NCI-H226 (cell line): ENCODE results near the gene KRT9.
"Not testable (repeated sequence)": the region's sequence is repeated elsewhere in the genome, so short reads cannot be mapped to it uniquely, and the experiment has no call there.

ENCODE experiments used
- DNase-seq: peaks from one replicate; pipeline ENCODE4 v3.0.0-alpha.2; 2015

KRT9 gene

DNA sequence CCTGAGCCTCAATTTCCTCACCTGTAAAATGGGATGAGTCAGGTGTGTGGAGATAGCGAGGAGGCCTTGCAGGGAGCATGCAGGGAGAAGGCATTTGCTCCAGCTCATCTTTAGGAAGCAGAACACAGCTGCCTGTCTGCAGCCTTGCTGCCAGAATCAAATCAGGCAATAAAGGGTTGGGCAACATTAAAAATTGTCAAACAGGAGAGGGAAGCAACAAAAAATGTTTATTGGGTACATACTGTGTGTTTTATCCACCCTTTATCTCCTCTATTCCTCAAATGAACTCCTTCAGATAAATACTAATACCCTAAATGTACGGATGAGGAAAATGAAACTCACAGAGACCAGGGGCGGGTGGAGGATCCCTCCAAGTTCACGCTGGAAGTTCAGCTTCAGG is 28.5 kb upstream of the KRT9 start:
- no peak for DNase-seq

GRCh38 chr17:41599680-41600079 is 27.8 kb upstream of the KRT9 start:
- DNase-seq = no peak

- DNase-seq = no peak
These were observed 23.7 kb upstream of the KRT9 start for GRCh38 chr17:41595585-41595984.

GRCh38 chr17:41594363-41594915 is 22.6 kb upstream of the KRT9 start:
- DNase-seq = no peak

- no peak for DNase-seq
These were observed 21.6 kb upstream of the KRT9 start for GRCh38 chr17:41593306-41593981.

- DNase-seq = no peak
These were observed 20.9 kb upstream of the KRT9 start for GRCh38 chr17:41592601-41593305.

GRCh38 chr17:41589301-41589700 is 17.4 kb upstream of the KRT9 start:
- no peak for DNase-seq

DNA sequence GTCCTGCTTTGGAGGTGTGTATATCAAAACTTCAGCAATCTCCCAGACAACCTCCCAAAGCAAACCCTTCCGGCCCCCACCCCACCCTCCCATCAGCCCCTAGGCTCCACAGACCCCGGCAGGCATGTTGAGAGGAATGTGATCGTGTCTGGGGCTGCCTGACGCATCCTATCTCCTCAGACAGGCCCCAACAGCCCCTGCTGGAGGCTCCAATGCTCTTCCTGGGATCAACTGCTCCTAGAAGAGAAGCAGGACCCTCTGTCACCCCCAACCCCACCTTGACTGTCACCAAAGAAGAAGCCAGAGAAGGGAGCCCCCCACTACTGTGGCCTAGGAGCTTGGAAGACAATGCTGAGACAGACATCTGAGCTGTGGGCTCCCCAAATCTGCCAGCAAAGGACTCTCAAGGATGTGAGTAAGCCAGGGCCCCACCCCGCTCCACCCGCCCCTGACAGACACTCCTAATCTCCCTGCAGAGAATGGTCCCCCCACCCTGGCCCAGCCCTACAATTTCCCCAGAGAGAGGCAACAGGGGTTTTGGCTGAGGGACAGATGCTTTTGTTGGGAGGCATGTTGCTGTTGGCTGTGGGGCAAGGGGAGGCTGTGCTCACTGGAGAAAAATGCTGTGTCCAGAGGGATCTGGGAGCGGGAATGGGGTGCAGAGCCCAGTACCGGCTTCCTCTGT is 16.4 kb upstream of the KRT9 start:
- no peak for DNase-seq

- no peak for DNase-seq
These were observed 15.1 kb upstream of the KRT9 start, which contains the start of gene KRT14 for GRCh38 chr17:41586863-41587495. TSS of gene KRT14 (minus strand) at chr17:41586895. CDS start at chr17:41586834, 61 bp downstream.

DNA sequence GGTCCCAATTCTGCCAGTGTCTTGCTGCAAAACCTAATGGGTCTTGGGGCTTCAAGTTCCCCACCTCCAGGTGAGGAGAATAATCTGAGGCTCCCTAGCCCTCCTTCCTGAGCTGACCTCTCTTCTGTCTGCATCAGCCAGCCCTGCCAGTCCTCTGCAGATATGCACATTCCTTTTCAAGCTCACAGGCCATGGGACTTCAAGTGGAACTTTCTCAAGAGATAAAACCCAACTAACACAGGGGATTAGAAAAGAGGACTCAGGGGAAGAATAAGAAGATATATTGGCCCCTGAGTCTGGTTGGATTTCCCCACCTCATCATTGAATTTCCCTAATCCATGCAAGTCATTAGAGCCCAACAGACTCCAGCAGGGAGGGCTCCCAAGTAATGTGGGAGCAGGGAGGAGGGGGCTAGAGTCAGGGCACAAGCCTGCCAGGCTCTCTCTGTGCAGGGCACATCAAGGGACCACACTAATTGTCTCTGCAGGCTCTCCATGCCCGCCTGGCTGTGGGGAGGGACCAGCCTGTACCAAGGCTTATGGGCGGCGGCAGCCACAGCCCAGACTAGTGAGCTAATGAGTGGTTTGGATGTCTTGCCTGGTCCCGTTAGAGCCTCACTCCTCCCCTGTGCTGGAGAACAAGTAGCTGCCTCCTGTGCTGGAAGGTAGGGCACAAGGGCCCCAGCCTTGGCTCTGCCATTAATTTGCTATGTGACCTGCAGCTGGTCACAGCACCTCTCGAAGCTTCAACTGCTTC is 13.6 kb upstream of the KRT9 start:
- DNase-seq = no peak

GRCh38 chr17:41584331-41584927 is 12.6 kb upstream of the KRT9 start:
- not testable (repeated sequence) for DNase-seq

DNA sequence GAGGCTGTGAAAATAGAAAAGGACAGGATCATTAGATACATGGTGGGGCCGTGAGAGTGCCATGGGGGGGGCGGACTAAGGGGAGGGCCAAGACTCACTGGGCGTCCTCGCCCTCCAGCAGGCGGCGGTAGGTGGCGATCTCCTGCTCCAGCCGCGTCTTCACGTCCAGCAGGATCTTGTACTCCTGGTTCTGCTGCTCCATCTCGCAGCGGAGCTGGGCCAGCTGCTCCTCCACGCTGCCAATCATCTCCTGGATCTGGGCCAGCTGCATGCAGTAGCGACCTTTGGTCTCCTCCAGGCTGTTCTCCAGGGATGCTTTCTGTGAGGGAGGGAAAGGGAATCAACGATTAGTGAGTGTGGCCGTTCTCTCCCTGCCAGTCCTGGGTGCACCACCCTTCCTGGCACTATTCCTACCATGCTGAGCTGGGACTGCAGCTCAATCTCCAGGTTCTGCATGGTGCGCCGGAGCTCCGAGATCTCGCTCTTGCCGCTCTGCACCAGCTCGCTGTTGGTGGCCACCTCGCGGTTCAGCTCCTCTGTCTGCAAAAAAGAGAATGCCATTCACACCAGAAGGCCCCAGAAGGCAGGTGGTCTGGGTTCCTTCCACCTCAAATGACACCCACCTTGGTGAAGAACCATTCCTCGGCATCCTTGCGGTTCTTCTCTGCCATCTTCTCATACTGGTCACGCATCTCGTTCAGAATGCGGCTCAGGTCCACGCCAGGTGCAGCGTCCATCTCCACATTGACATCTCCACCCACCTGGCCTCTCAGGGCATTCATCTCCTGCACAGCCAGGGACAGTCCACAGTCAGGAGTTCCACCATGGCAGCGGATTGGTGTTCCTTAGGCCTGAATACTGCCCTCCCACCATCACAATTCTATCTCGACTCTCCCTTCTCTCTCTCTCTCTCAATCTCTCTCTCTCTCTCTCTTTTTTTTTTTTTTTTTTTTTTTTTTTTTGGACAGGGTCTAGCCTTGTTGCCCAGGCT is 11.6 kb upstream of the KRT9 start:
- no peak for DNase-seq

DNA sequence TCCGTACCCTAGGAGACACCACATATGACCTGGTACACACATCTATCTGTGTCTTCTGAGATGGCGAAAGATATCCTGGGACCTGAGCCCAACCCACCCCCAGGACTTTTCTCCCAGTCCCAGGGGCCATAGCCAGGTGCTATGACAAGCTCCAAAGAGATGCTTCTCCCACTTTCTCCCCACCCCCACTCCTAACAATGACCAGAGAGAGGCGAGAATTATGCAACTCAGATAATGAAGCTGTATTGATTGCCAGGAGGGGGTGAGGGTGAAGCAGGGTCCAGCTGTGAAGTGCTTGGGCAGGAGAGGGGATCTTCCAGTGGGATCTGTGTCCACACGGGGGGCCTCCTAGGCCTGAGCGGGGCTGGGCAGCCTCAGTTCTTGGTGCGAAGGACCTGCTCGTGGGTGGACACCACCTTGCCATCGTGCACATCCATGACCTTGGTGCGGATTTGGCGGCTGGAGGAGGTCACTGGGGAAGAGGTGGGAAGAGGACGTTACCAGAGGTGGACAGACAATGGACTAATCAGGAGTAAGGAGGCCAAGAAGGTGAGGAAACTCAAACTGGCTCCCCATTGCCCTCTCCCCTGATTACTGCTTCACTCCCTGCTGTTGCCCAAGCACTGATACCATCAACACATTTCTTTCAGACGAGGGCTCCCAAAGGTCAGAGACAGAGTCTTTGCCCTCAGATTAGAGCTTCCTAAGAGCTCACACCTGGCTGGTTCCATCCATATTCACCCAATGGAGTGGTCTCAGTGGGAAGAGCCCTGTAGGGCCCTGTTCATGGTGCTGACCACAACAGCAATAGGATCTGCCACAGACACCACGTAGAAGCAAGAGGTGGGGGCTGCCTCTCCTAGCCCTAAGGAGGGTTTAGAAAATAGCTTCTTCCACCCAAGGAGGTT is 10.5 kb upstream of the KRT9 start:
- not testable (repeated sequence) for DNase-seq

DNA sequence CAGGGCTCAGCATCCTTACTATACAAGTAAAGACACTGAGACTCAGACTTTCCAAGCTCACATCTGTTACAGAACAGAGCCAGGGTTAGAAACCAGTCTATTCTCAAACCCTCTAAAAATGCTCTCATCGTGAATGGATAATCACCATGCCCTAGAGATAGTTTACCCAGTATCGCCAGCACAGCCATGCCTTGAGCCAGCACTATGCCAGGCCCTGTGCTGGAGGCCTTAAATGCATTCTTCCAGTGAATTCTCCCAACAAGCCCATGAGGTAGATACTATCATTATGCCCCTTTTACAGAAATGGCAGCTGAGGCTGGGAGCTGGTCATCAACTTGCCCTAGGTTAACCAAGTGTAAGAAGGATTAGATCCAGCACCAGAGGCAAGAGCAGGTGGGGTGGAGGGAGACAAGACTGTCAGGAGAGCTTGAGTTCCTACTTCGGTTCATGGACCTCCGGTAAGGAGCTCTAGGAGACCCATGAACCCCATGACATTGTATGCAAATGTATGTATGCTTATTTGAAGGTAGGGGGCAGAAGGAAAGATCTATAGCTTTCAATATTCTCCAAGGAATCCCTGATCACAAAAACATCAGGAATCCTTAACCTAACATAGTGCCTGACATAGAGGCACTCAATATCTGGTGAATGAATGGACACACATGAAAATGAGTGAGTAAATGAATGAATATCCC is 9.7 kb upstream of the KRT9 start:
- DNase-seq = no peak

DNA sequence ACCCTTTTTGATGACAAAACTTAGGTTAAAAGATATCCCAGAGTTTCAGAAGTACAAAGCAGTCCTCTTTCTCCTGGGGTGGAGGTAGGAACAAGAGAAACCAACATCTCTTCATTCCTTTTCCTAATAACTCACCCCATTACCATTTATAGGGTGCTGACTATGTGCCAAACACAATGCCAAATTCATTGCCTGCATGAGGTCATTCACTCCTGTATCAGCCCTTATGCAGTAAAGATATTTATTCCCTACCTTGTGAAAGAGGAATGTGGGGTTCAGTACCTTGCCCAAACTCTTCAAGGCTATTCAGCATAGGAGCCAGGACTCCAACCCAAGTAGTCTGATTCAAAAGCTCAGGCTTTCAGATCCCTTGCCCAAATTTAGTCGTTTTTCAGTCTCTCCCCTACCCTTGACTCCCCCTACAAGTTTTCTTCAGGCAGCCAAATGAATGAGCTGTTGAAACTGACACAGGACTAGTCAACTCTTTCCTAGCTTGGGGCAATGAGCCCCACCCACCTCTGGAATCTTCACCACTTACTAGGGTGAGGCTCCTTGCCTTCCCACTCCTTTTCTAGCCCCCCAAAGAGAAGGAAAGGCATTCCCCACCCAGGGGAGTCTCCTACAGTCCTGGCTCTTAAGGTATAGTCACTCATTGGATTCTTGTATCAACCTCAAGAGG is 9.0 kb upstream of the KRT9 start:
- DNase-seq = peak; percentile 22

DNA sequence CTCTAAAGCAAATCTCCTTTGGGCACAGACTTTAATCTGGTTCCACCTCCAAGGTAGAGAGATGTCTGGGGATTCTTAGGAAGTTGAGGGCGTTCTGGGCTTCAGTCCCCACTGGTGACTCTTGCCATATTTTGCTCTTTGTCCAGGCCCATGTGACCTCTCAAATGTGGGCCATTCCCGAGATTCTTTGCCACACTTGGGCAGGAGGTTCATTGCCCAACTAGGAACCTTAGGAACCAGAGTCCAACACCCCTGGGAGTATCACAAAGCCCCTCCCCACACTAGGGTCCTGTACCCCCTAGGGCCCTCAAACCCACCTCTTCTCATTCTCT is 8.4 kb upstream of the KRT9 start:
- DNase-seq = no peak

DNA sequence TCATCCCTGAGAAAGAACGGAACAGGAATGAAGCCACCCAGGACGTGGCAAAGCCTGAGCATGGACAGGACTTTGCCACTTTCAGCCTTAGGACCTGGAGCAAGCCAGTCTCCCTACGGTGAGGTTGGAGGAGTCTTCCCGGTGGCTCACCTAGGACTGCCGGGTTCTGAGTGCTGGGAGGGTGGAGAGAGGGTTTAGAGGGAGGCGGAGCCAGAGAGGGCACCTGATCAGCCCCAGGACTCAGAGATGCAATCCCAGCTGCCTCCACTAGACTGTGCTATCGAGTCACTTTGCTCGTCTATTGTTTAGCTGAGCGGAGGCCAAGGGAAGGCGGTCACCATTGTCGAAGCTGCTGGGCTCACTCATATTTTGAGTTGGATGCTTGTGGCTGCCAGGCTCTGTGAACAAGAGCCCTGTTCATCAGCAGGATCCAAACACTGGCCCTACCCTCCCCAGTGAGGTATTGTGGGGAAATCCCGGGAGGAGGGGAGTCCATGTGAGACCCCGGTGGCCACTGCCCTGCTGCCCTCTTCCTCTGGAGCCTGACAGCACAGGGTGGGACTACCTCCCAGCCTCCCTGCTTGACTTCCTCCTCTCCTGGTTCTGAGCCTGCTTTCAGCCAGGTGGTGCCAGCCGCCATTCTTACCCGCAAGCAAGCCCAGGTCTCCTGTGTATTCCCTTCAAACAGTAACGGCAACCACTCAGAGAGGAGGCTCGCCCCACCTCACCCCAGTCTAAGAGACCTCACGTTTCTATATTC is 7.8 kb upstream of the KRT9 start:
- peak; percentile 72 for DNase-seq

DNA sequence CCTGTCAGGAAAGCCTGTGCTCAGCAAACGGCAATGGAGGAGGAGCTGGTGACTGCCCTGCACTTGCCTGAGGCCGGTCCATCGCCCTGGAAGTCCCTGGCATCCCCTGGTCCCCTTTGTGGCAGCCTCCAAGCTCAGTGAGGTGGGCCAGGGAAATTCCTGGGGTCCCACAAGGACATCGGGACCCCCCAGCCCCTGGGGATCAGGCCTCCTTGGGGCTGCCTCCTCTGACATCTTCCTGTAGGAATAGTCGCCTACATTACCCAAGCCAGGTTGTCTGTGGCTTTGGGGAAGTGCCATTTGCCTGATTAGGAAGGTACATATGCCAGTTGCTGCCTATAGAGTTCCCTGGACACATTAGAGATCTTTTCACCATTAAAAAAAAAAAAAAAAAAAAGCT is 7.1 kb upstream of the KRT9 start:
- DNase-seq = no peak
